ENCODE data around the gene NEUROD2. TPM values are rescaled to one million over a fixed set of nuclear protein-coding genes. Genes with fewer than 3 reads are reported as not detected.

The NEUROD2 gene
- total RNA-seq, 2 donors from 2014 or later, result not detected

GRCh38 chr17:39627712-39628516 lies 20.2 kb upstream of the NEUROD2 start:
- peaks cover 43% of the 10 kb centered on the region for H3K27me3 ChIP-seq (ENCODE audit: control insufficient read depth, insufficient read depth, low read length, poor library complexity, severe bottlenecking)
- H3K9ac ChIP-seq (ENCODE audit: extremely low read depth, low read length, poor library complexity, severe bottlenecking), result no peak overlapping the region
- peaks cover 52% of the 10 kb centered on the region for H3K27me3 Mint-ChIP-seq (ENCODE audit: insufficient read depth)
- no peak overlapping the region for H3K4me3 ChIP-seq (ENCODE audit: low read length)
- peaks cover 10% of the 10 kb centered on the region for H3K4me1 ChIP-seq (ENCODE audit: control insufficient read depth, insufficient read depth, low read length)
- H3K9me3 Mint-ChIP-seq, result no peaks in the 10 kb centered on the region
- no peaks in the 10 kb centered on the region for H3K36me3 ChIP-seq (ENCODE audit: control insufficient read depth, insufficient read depth, low read length)
- H3K9me3 ChIP-seq (ENCODE audit: control insufficient read depth, low read length), result no peaks in the 10 kb centered on the region
- H3K4me3 Mint-ChIP-seq, result peak overlapping the region; percentile 61
- no peak overlapping the region for H3K27ac ChIP-seq (ENCODE audit: low read depth, low read length)
- WGBS, 2 experiments (ENCODE audit: insufficient coverage in 1 of 2, insufficient read length in 1 of 2), result 18 to 35% methylated on average over 6 to 16 of the region's 16 CpGs
- peak; percentile 83 for DNase-seq
- peaks cover 26% of the 10 kb centered on the region for H3K4me1 Mint-ChIP-seq
- TF ChIP-seq, protein P1, sequence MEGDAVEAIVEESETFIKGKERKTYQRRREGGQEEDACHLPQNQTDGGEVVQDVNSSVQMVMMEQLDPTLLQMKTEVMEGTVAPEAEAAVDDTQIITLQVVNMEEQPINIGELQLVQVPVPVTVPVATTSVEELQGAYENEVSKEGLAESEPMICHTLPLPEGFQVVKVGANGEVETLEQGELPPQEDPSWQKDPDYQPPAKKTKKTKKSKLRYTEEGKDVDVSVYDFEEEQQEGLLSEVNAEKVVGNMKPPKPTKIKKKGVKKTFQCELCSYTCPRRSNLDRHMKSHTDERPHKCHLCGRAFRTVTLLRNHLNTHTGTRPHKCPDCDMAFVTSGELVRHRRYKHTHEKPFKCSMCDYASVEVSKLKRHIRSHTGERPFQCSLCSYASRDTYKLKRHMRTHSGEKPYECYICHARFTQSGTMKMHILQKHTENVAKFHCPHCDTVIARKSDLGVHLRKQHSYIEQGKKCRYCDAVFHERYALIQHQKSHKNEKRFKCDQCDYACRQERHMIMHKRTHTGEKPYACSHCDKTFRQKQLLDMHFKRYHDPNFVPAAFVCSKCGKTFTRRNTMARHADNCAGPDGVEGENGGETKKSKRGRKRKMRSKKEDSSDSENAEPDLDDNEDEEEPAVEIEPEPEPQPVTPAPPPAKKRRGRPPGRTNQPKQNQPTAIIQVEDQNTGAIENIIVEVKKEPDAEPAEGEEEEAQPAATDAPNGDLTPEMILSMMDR (conservative IDR thresholded peaks at IDR 0.05), result no peak
- no peak overlapping the region for H3K27ac Mint-ChIP-seq
- no peaks in the 10 kb centered on the region for H3K36me3 Mint-ChIP-seq (ENCODE audit: low read depth)

DNA sequence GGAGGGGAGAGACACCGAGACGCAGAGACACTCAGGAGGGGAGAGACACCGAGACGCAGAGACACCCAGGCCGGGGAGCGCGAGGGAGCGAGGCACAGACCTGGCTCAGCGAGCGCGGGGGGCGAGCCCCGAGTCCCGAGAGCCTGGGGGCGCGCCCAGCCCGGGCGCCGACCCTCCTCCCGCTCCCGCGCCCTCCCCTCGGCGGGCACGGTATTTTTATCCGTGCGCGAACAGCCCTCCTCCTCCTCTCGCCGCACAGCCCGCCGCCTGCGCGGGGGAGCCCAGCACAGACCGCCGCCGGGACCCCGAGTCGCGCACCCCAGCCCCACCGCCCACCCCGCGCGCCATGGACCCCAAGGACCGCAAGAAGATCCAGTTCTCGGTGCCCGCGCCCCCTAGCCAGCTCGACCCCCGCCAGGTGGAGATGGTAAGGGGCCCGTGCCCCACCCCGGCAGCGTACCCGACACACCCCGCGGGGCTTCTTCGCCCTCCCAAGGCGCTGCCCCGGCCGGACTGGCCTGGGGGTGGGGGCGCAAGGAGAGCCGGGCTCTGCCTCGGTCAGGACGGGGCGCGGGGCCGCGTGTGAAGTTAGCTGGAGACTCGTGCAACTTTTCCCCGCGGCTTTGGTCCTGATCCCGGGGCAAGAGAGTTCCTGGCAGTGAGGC lies 19.5 kb upstream of the NEUROD2 start:
- H3K27ac ChIP-seq (ENCODE audit: low read depth, low read length), result no peak overlapping the region
- Mint-ChIP-seq H3K27me3 (ENCODE audit: insufficient read depth) (peaks cover 52% of the 10 kb centered on the region), H3K27ac (no peak overlapping the region)

More for the DNA sequence above, 19.5 kb upstream of the NEUROD2 start:
- Mint-ChIP-seq H3K9me3 (no peaks in the 10 kb centered on the region), H3K4me3 (peak overlapping the region; percentile 61), H3K4me1 (peaks cover 26% of the 10 kb centered on the region), H3K36me3 (ENCODE audit: low read depth) (no peaks in the 10 kb centered on the region)
- Histone ChIP-seq H3K9ac (ENCODE audit: extremely low read depth, low read length, poor library complexity, severe bottlenecking) (no peak overlapping the region), H3K9me3 (ENCODE audit: control insufficient read depth, low read length) (no peaks in the 10 kb centered on the region), H3K4me1 (ENCODE audit: control insufficient read depth, insufficient read depth, low read length) (peaks cover 10% of the 10 kb centered on the region), H3K4me3 (ENCODE audit: low read length) (peak overlapping the region; percentile 81), H3K36me3 (ENCODE audit: control insufficient read depth, insufficient read depth, low read length) (no peaks in the 10 kb centered on the region), H3K27me3 (ENCODE audit: control insufficient read depth, insufficient read depth, low read length, poor library complexity, severe bottlenecking) (peaks cover 43% of the 10 kb centered on the region)
- WGBS, 2 experiments (ENCODE audit: insufficient coverage in 1 of 2, insufficient read length in 1 of 2), result 0 to 1% methylated on average over 8 to 70 of the region's 72 CpGs
- TF ChIP-seq, protein P1 (conservative IDR thresholded peaks at IDR 0.05), result no peak
- DNase-seq, result peak; percentile 78

All from endodermal cell (in vitro differentiated cells).